ENCODE data around the gene TMEM145. TPM values are rescaled to one million over a fixed set of nuclear protein-coding genes. Genes with fewer than 3 reads are reported as not detected.
A peak's percentile ranks its signal among the peaks of the same experiment; 100 is the strongest.

TMEM145 gene
- total and polyA plus RNA-seq, 10 of the 15 experiments (the other 5 are each of a cell fraction or from before 2014, with no cell fraction given): 0.04 to 0.97 (median 0.16) TPM; not detected in 4

DNA sequence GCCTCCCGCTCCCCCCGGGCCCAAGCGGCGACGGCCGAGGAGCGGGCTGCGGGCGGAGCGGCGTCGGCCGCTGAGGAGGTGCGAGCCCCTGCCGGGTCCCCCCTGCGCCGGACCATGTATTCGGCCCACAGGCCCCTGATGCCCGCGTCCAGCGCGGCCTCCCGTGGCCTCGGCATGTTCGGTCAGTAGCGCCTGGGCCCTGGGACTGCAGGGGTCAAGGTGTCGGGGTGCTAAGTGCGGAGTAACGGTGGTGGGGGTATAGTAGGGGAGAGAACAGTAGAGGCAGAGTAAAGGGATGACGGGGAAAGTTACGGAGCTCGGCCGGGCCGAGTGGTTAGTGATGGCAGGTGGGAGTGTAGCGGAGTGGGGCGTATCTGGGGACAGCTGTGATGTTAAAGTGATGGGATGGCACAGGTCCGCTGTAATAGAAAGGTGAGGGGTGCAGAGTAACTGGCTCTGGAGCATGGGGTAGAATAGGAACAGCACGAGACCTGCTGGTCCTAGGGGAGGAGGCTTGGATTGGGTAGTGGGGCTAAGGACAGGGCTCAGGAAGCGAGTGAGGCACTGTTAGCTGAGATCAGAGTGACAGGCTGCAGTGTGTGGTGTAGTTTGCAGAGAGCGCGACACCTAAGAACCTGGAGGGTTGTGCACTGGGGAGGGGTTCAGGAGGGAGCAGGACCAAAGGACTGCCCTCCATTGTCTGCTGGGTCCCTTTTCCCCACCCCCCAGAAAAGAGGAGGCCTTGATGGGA lies 28.3 kb upstream of the TMEM145 start (continued):
- TF ChIP-seq, protein P1, sequence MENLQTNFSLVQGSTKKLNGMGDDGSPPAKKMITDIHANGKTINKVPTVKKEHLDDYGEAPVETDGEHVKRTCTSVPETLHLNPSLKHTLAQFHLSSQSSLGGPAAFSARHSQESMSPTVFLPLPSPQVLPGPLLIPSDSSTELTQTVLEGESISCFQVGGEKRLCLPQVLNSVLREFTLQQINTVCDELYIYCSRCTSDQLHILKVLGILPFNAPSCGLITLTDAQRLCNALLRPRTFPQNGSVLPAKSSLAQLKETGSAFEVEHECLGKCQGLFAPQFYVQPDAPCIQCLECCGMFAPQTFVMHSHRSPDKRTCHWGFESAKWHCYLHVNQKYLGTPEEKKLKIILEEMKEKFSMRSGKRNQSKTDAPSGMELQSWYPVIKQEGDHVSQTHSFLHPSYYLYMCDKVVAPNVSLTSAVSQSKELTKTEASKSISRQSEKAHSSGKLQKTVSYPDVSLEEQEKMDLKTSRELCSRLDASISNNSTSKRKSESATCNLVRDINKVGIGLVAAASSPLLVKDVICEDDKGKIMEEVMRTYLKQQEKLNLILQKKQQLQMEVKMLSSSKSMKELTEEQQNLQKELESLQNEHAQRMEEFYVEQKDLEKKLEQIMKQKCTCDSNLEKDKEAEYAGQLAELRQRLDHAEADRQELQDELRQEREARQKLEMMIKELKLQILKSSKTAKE (IDR thresholded peaks at IDR 0.05; ENCODE audit: low read depth, poor library complexity, severe bottlenecking): no peak
- TF ChIP-seq, protein P2, sequence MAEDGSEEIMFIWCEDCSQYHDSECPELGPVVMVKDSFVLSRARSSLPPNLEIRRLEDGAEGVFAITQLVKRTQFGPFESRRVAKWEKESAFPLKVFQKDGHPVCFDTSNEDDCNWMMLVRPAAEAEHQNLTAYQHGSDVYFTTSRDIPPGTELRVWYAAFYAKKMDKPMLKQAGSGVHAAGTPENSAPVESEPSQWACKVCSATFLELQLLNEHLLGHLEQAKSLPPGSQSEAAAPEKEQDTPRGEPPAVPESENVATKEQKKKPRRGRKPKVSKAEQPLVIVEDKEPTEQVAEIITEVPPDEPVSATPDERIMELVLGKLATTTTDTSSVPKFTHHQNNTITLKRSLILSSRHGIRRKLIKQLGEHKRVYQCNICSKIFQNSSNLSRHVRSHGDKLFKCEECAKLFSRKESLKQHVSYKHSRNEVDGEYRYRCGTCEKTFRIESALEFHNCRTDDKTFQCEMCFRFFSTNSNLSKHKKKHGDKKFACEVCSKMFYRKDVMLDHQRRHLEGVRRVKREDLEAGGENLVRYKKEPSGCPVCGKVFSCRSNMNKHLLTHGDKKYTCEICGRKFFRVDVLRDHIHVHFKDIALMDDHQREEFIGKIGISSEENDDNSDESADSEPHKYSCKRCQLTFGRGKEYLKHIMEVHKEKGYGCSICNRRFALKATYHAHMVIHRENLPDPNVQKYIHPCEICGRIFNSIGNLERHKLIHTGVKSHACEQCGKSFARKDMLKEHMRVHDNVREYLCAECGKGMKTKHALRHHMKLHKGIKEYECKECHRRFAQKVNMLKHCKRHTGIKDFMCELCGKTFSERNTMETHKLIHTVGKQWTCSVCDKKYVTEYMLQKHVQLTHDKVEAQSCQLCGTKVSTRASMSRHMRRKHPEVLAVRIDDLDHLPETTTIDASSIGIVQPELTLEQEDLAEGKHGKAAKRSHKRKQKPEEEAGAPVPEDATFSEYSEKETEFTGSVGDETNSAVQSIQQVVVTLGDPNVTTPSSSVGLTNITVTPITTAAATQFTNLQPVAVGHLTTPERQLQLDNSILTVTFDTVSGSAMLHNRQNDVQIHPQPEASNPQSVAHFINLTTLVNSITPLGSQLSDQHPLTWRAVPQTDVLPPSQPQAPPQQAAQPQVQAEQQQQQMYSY (CRISPR knock-in tag; IDR thresholded peaks at IDR 0.05): no peak
- no peak for TF ChIP-seq GABPA (IDR thresholded peaks at IDR 0.05; ENCODE audit: low read depth)
- no peak for TF ChIP-seq ZNF24 (IDR thresholded peaks at IDR 0.05)
- TF ChIP-seq SIN3A (IDR thresholded peaks at IDR 0.05; ENCODE audit: low read depth, low read length): no peak; the same call in 1 of the 2 replicates
- no peak for TF ChIP-seq SRF (IDR thresholded peaks at IDR 0.05; ENCODE audit: low read depth in 2 of 2, low read length in 2 of 2)
- TF ChIP-seq HDGF (IDR thresholded peaks at IDR 0.05): peak; percentile 93
- no peak; the same call in 1 of the 2 replicates for TF ChIP-seq GATAD2B (conservative IDR thresholded peaks at IDR 0.05; ENCODE audit: low read depth)
- TF ChIP-seq CHD2 (IDR thresholded peaks at IDR 0.05; ENCODE audit: borderline replicate concordance, low read depth, low read length): no peak
- TF ChIP-seq, protein P3, sequence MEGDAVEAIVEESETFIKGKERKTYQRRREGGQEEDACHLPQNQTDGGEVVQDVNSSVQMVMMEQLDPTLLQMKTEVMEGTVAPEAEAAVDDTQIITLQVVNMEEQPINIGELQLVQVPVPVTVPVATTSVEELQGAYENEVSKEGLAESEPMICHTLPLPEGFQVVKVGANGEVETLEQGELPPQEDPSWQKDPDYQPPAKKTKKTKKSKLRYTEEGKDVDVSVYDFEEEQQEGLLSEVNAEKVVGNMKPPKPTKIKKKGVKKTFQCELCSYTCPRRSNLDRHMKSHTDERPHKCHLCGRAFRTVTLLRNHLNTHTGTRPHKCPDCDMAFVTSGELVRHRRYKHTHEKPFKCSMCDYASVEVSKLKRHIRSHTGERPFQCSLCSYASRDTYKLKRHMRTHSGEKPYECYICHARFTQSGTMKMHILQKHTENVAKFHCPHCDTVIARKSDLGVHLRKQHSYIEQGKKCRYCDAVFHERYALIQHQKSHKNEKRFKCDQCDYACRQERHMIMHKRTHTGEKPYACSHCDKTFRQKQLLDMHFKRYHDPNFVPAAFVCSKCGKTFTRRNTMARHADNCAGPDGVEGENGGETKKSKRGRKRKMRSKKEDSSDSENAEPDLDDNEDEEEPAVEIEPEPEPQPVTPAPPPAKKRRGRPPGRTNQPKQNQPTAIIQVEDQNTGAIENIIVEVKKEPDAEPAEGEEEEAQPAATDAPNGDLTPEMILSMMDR (IDR thresholded peaks at IDR 0.05 in 2 of 3, conservative IDR thresholded peaks at IDR 0.05 in 1 of 3; ENCODE audit: control insufficient read depth in 2 of 3, extremely low read depth in 1 of 3, insufficient read depth in 1 of 3, low read depth in 3 of 3, low read length in 3 of 3): no peak
- peak in 1 of 2 experiments; percentile 35; a peak in 1 of 4 replicates for TF ChIP-seq BHLHE40 (IDR thresholded peaks at IDR 0.05; ENCODE audit: borderline replicate concordance in 1 of 2, low read depth in 2 of 2, low read length in 1 of 2)
- TF ChIP-seq NRF1 (conservative IDR thresholded peaks at IDR 0.05; ENCODE audit: low read depth, low read length): no peak
- TF ChIP-seq MYB (IDR thresholded peaks at IDR 0.05; ENCODE audit: borderline replicate concordance, low read depth, low read length): no peak
- no peak for TF ChIP-seq RELA (IDR thresholded peaks at IDR 0.05; ENCODE audit: borderline replicate concordance, partially characterized antibody)
- no peak for TF ChIP-seq DPF2 (IDR thresholded peaks at IDR 0.05)
- TF ChIP-seq, protein P4, sequence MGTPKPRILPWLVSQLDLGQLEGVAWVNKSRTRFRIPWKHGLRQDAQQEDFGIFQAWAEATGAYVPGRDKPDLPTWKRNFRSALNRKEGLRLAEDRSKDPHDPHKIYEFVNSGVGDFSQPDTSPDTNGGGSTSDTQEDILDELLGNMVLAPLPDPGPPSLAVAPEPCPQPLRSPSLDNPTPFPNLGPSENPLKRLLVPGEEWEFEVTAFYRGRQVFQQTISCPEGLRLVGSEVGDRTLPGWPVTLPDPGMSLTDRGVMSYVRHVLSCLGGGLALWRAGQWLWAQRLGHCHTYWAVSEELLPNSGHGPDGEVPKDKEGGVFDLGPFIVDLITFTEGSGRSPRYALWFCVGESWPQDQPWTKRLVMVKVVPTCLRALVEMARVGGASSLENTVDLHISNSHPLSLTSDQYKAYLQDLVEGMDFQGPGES (IDR thresholded peaks at IDR 0.05): no peak
- TF ChIP-seq RBBP5 (conservative IDR thresholded peaks at IDR 0.05): no peak
- peak; percentile 48; the same call in 1 of the 2 replicates for TF ChIP-seq NBN (IDR thresholded peaks at IDR 0.05)
- no peak for TF ChIP-seq SP1 (IDR thresholded peaks at IDR 0.05; ENCODE audit: low read depth, low read length)

Measured in GM12878 (cell line).